NT2/D1 (cell line): ENCODE results near the gene CD1B.

Experiments
- SUZ12 ChIP-seq: IDR thresholded peaks from 2 replicates; pipeline ENCODE4 v1.6.1; 2011; ENCODE audit not compliant: insufficient read length, insufficient read depth; ENCODE audit errors: extremely low read depth
- YY1 ChIP-seq: IDR thresholded peaks from 2 replicates; pipeline ENCODE4 v1.6.1; 2011; ENCODE audit not compliant: insufficient read length, insufficient read depth
- ZNF274 ChIP-seq: IDR thresholded peaks from 2 replicates; pipeline ENCODE4 v1.6.1; 2011; ENCODE audit warnings: mild to moderate bottlenecking, low read depth, low read length

DNA sequence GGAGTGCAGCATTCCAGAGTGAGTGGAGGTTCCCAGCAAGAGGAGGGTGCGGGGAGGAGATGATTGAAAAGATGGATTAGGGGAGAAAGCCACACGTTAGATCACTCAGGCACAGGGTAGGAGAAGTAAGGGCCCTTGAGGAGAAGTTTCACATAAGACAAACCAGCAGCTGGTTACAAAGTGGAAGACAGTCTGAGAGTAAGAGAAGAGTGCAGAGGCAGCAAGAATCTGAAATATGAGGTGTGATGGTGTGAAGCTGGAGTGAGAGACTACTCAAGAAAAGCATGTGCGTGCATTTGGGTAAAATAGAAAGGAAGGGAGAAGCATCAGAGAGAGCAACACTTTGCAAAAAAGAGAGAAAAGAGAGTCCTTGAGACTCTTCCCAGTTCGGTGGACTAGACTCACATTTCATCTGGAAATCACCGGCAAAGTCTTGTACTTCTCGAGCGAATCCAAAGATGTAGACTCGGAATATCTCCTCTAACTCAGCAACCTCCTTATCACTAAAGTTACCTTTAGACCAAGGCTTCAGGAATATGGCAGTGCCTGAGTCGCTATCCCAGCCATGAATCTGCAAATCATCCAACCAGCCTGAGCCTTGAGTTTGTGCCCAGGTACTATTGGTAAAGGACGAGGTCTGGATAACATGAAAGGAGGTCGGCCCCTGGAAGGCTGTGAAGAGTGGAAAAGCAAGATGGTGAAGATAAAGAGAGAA is 783 bp downstream of the CD1B start:
- no peak for TF ChIP-seq SUZ12
- no peak for TF ChIP-seq ZNF274
- no peak for TF ChIP-seq YY1
